Astrocyte (in vitro differentiated cells and primary cell): ENCODE data around the gene ZNF335.

Experiments
- EZH2 ChIP-seq: IDR thresholded peaks from 2 replicates; pipeline ENCODE4 v1.6.1; 2012; ENCODE audit warnings: mild to moderate bottlenecking, low read length, inconsistent platforms; ENCODE audit not compliant: insufficient read depth
- TF ChIP-seq, protein P1 (sequence below): IDR thresholded peaks from 2 replicates; pipeline ENCODE4 v1.5.1; 2011; ENCODE audit warnings: low read depth, mild to moderate bottlenecking, inconsistent platforms, low read length, moderate library complexity; ENCODE audit not compliant: insufficient read depth

DNA sequence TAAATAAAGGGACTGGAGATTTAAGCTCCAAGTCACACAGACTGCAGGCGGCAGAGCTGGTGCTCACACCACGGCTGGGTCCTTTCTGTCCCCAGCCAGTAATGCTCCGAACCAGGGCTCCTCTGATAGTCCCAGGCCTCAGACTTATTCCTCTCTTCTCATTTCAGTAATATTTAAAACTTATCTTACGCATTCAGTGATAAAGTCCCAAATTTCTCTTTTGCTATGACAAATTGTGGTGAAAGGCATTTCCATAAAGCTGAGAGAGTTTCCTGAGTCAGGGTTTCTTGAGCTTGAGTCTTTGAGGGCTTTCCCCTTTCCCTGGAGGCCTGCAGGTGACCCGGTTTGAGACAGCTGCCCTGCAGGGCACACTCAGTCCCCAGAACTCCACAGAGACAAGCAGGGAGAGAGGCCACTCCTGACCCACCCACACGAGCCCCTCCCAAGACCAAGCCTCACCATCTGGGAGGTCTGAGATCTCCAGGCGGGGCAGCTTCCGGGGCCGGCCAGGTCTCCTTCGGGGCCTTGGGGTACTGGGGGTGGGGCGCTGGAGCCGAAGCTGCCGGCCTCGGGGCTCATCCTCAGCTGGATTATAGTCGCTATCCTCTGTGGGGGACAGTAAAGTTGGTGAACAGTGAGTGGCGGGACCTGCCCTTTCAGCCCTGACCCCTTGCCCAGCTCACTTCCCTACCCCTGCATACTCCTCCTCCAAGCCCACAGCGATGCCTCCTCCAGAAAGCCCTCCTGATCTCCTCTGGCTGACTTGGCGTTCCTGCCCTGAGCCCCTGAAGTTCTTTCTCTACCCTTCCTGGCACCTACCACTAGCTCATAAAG is 6.6 kb downstream of the ZNF335 start:
- no peak for TF ChIP-seq EZH2
- TF ChIP-seq, protein P1, sequence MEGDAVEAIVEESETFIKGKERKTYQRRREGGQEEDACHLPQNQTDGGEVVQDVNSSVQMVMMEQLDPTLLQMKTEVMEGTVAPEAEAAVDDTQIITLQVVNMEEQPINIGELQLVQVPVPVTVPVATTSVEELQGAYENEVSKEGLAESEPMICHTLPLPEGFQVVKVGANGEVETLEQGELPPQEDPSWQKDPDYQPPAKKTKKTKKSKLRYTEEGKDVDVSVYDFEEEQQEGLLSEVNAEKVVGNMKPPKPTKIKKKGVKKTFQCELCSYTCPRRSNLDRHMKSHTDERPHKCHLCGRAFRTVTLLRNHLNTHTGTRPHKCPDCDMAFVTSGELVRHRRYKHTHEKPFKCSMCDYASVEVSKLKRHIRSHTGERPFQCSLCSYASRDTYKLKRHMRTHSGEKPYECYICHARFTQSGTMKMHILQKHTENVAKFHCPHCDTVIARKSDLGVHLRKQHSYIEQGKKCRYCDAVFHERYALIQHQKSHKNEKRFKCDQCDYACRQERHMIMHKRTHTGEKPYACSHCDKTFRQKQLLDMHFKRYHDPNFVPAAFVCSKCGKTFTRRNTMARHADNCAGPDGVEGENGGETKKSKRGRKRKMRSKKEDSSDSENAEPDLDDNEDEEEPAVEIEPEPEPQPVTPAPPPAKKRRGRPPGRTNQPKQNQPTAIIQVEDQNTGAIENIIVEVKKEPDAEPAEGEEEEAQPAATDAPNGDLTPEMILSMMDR, result no peak
